Frontal cortex (tissue), 4 donors: ENCODE measurements around the gene ADCY1. TPM values are rescaled to one million over a fixed set of nuclear protein-coding genes. Genes with fewer than 3 reads are reported as not detected.

Source experiments
- DNase-seq, 2 donors: peaks; one replicate each; pipeline ENCODE4 v3.0.0; 2012; ENCODE audit warnings: low spot score in 2 of 2
- FAIRE-seq: peaks from 2 replicates; lab custom pipeline; 2012; peaks lifted over from hg19 to GRCh38; lab: Jason Lieb, UNC
- total RNA-seq: library from RNA; depleted of rRNA; stranded (reverse); fragments of >200 nt; gene quantifications from one replicate; pipeline ENCODE4 v1.2.3, GENCODE V29; 2014
- donor health status: control.
- donor health status: control.
- donor health status: control.

ADCY1 gene
- total RNA-seq, 1 donor from 2014 or later, result 92.1 TPM

DNA sequence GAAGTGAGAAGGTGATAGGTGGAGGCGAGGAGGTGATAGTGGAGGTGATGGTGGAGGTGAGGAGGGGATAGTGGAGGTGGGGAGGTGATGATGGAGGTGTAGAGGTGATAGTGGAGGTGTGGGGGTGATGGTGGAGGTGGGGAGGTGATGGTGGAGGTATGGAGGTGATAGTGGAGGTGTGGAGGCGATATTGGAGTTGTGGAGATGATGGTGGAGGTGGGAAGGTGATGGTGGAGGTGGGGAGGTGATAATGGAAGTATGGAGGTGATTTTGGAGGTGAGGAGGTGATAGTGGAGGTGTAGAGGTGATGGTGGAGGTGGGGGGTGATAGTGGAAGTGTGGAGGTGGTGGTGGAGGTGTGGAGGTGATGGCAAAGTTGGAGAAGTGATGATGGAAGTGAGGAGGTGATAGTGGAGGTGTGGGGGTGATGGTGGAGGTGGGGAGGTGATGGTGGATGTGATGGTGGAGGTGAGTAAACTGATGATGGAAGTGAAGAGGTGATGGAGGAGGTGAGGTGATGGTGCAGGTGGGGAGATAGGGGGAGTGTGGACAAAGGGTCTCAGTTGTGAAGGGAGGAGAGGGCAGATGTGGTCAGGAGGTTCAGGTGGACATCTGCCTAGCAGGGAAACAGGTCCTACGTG, 36.6 kb downstream of the ADCY1 start:
- no peak for DNase-seq
- FAIRE-seq, result no peak

GRCh38 chr7:45617166-45617565, 43.0 kb downstream of the ADCY1 start:
- DNase-seq, result no peak
- FAIRE-seq, result no peak

- no peak for DNase-seq
Observed at GRCh38 chr7:45622058-45622457, 47.9 kb downstream of the ADCY1 start.

DNA sequence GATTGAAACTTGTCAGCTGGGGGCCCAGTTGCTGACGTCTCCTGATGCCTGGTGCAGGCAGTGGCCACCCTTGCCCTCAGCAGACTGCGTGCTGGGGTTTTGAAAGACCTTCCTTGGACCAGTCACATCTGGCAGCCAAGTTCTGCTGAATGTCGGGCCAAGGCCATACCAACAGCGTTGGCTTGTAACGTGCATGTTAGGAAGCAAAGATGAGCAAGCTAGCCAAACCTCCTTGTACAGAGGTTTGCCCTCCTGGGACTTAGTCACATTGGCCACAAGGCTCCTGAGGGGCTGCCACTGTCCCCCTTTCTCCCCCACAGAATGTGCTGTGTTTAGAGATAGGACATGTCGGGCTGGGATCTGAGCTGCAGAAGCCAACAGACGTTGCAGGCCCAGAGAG, 49.0 kb downstream of the ADCY1 start:
- no peak for DNase-seq
- FAIRE-seq, result no peak

More at GRCh38 chr7:45622058-45622457, 47.9 kb downstream of the ADCY1 start:
- no peak for FAIRE-seq

DNA sequence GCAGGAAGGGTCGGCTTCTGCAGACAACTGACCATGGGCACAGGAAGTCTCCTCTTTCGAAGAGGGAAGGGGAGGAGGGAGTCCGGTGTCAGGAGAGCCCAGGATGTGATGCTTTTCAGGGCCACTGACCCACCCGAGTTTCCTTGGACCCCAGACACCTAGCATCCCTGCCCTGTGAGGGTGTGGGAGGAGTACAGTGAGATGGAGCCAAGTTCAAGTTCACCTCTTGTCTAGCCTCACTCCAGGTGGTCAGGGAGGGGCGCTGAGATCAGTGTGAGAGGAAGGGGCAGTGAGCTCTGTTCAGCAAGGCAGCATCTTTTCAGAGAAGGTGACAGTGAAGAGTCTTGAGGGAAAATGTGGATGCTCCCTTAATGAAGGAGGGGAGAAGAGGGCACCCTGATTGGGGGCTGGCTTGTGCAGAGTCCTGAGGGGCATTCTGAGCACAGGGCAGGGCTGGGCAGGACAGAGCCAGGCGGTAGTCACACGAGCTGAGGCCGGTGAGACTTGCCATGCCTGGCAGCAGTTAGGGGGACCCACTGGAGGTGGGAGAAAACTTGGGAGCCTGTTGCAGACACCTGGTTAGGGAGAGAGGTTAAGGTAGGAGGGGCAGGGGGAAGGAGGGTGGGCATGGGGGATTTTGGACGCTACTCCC, 49.7 kb downstream of the ADCY1 start:
- FAIRE-seq (no peak), DNase-seq (no peak)

DNA sequence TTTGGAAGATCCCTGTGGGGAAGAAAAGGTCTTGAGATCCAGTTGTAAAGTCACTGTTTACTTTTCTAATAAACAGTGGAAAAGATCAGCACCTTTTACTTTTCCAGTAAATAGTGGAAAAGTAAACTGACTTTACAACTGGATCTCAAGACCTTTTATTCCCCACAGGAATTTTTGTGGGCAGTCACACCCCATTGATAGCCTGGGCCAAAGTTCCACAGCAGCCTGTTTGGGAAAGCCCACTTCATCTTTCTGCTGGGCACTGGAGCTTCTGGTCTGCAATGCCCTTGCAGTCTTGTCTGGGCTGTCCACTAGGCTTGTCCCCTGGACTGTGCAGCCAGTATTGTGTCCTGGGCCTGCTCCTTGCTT, 50.2 kb downstream of the ADCY1 start:
- DNase-seq (no peak), FAIRE-seq (no peak)

- DNase-seq, result no peak
- FAIRE-seq, result no peak
Observed at GRCh38 chr7:45625067-45625466, 50.9 kb downstream of the ADCY1 start.

- DNase-seq (no peak), FAIRE-seq (no peak)
Observed at GRCh38 chr7:45625714-45626440, 51.7 kb downstream of the ADCY1 start.

GRCh38 chr7:45626441-45627430, 52.6 kb downstream of the ADCY1 start:
- FAIRE-seq (no peak), DNase-seq (no peak)

DNA sequence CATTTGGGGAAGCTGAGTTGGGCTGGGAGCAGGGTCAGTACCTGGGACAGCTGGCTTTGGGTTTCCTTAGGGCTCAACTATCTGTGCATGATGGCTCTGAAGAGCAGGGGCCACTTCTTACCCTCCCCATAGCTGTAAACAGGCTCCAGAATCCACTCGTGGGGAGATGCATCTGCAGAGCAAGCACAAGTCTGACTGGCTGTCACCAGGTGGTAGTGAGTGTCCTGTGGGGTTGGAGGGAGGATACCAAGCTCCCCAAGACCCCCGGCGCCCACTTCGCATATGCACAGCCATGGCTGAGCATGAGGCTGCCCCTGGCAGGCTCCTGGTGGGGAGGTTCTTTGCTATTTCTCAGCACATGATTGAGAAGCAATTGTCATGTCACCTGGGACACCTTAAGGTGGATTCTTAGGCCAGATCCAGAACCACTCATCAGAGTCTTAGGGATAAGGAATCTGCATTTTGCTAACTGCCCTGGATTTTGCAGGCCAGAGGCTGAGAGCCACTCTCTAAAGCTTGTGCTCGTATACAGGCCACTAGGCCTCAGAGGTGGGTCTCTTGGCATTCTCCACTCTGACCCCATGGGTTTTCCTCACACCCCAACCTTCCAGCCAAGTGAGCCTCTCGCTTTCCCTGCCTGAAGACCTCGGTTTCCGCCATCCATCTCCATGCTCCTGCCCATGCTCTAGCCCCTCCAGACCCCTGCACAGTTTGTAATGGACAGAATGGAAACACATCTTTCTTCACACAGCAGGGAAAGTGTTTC, 53.7 kb downstream of the ADCY1 start:
- DNase-seq (no peak), FAIRE-seq (no peak)

DNA sequence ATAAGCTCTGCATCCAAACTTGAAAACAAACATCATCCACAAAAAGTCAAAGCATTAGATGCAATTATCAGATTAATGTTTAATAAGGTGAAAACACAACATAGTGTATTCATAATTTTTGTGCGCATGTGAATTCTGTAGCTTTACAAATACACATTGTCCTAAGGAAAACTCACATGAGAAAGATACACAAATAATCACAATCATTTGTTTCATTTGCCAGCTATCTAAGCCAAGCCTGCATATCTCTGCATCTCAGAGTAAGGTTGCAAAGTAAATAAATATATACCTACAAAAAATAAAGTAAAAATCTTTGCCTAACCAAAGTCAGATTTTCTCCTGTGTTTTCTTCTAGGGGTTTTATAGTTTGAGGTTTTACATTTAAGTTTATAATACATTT, 57.4 kb downstream of the ADCY1 start:
- no peak for DNase-seq
- no peak for FAIRE-seq

GRCh38 chr7:45636733-45637132, 62.6 kb downstream of the ADCY1 start:
- FAIRE-seq (no peak), DNase-seq (no peak)

DNA sequence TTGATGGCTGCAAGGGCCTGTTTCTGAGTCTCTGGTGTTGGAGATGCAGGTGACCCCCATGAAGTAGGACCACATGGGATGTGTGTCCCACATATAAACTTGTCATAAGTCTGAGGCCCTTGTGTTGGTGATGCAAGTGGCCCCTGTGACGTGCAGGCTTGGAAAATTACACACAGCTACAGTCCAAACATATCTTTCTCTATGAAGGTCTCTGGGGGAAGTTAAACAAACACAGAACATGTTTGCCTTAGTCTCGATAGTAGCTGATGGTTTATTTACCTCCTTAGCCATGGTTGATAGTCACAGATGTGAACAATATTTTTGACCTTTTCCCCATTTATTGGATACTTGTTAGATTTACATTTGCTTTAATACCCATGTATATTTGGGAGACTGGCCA, 64.7 kb downstream of the ADCY1 start:
- DNase-seq (no peak), FAIRE-seq (no peak)

GRCh38 chr7:45642044-45642443, 67.9 kb downstream of the ADCY1 start:
- DNase-seq (no peak), FAIRE-seq (no peak)

DNA sequence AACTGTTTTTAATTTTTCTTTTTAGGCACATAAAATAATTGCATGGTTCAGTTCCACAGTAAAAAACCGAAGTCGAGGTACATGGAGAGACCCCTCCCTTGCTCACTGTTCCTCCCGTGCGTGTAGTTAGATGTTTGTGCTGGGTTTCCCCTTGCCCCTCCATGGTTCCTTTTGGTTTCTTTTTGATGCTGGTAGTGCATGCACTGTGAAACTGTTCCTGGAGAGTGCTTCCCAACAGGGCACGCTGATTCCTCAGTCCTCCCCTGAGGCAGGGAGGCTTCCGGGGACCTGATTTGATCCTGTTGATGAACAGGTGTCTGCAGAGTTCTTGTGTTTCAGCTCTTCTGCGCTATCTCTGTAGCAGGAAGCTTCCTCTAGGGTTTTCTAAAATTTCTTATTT, 69.5 kb downstream of the ADCY1 start:
- DNase-seq, result no peak
- no peak for FAIRE-seq

DNA sequence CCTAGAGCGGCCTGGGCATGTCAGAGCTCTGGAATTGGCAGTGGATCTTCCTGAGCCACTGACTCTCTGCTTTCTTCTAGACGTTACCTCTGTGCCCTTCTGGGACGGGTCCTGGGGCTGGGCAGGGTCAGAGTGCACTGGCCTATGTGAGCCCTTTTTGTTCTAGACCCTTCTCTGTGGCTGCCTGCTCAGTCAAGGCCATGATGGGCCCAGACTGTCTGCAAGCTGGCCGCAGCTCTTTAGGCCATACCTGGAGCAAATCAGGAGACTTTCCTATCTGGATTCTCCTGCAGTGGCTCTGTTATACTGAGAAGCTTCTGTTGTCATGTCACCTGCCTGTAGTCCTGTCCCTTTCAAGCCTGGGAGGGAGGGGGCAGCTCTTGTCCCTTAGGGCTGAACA, 70.1 kb downstream of the ADCY1 start:
- DNase-seq (no peak), FAIRE-seq (no peak)

DNA sequence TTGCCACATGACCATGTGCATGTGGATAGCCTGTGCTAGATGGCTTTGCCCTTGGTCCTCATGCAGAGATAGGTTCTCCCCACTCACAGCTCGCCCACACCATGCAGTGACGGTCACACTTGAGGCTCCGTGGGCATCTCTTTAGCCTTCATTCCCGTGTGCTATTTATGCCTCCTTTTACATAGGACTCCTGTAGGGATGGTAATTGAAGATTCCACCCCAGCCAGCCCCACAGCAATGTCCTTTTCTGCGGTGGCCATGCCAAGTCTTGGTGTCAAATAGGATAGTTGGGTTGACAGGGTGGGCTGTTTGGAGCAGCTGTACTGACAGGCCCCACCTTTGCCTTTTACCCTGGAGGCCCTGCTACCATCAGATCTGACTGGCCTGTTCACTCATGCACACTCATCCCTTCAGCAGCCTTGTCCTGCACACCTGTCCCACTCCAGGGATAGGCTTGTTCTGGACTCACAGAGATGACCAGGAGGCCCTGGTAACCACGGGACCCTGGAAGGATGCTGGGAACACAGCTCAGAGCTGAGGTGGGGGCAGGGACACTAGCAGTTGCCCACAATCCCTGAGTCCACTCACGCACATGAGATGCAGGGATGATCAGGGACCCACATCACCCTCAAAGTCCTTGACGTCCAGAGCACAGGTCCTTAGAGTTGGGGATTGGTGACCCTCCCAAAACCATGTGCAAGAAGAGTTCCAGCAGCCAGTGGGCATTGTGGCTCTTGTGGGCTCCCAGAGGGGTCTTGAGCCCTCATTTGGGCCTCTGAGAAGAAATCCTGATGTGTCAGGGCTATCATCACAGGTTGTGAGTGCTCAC, 71.2 kb downstream of the ADCY1 start:
- DNase-seq, result no peak
- no peak for FAIRE-seq

DNA sequence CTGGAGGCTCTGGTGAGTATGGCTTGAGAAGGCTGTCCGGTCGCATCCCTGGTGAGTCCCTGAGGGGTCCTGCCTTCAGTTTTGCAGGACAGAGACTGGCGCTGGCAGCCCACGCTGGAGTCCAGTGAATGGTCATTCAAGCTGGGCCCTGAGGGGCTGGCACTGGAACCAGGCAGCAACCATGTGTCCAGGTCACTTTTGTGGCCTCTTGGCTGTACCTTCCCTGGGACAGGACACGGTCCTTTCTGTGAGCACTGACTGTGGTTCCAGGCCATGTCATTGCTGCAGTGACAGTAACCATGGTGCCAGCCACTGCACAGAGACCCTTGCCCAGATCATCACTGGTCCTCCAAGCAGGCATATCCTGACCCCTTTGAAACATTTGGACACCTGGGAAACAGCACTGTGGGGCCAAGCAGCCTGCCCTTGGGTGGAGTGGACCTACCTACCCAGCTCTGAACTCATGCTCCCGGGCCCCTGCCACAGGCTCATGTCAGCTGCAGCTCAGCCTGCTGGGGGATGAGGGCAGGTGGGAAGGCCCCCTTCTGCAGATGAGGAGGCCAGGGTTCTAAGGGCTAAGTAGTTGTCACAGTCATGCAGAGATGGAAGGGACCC, 72.1 kb downstream of the ADCY1 start:
- FAIRE-seq, result no peak
- DNase-seq, result no peak
